T-helper 2 cell treated with Interferon-gamma antibody and Interleukin-4, amounts not matched to agents 100 ng/mL and 5 ng/mL, for 36 hours (primary cell): ENCODE results near the gene SELENOI. TPM values are rescaled to one million over a fixed set of nuclear protein-coding genes. Genes with fewer than 3 reads are reported as not detected.
"Not testable (repeated sequence)": the region's sequence is repeated elsewhere in the genome, so short reads cannot be mapped to it uniquely, and the experiment has no call there.

Experiments used
- intact Hi-C: fragments of 100-400 bp; cut with micrococcal nuclease; formaldehyde crosslinking; loops from one replicate; pipeline ENCODE4 v1.15.1; 2023
- total RNA-seq: library from RNA; stranded (reverse); gene quantifications from 2 replicates; pipeline ENCODE4 v1.2.3, GENCODE V29; 2022

SELENOI gene
- total RNA-seq, 1 donor from 2014 or later = 37.1 TPM

DNA sequence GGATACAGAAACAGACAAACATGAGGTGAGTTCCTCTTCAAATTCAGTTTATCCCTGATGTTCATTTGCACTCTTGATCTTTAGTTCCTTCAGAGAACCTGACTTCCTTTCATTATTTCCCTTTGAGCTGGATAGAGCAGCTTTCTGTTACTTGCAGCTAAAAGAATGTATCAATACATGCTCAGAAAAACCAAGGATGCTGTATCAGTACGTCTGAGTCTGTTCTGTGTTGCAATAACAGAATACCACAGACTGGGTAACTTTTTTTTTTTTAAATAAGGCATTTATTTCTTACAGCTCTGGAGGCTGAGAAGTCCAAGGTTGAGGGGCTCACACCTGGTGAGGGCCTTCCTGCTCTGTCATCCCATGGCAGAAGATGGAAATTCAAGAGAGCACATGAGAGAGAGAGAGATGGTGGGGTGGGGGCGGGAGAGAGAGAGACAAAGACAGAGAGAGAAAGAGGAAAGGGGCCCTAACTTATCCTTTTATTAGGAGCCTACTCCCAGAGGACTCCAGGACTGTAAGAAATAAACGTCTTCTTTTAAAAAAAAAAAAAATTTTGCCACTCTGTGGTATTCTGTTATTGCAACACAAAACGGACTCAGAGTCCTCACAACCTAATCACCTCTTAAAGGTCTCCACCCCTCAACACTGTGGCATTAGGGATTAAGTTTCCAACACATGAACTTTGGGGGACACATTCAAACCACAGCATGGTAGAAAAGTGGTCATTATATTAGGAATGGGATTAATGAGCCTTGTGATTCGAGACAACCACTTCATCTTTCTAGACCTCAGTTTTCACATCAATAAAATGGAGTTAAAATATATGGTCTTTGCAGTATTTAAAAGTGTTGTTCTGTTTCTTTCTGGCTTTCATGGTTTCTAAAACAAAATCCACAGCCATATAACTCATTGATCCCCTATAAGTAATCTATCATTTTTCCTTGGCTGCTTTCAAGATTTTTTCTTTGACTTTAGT is 18.4 kb upstream of the SELENOI start:
- intact Hi-C loops = no loop called here

DNA sequence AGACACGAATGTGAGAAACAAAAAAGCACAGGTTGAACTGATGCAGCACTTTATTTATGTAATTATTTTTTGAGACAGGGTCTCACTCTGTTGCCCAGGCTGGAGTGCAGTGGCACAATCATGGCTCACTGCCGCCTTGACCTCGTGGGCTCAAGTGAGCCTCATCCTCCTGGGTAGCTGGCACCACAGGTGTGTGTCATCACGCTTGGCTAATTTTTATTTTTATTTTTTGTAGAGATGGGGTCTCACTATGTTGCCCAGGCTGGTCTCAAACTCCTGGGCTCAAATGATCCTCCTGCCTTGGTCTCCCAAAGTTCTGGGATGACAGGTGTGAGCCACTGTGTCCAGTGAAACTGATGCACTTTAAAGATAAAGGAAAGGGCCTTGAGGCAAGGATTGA is 16.9 kb upstream of the SELENOI start:
- intact Hi-C loops = not testable (repeated sequence)

DNA sequence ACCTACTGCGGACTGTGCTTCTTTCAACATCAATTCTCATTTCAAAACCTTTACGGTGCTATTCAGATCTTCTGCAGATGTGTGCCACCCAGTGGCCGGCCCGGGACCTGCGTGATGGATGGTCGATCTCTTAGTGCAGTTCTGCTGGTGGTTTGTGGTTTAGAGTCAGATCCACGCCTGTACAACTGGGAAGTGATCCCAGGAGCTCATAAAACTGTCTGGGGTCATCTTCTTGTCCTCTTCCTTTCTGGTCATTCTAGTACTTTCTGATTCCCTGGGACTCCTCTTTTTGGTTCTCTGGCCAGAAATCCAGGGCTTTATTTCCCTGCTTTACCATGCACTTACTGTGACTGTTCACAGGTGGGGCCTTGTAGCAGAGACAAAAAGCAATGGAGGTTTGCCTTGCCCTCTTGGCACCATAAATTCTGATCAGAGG is 15.8 kb upstream of the SELENOI start:
- intact Hi-C loops = loop anchor here (1.0 to 5.0 kb wide), 3 partner anchors 17 to 158 kb away; partner anchors contain the start of gene GAREM2

DNA sequence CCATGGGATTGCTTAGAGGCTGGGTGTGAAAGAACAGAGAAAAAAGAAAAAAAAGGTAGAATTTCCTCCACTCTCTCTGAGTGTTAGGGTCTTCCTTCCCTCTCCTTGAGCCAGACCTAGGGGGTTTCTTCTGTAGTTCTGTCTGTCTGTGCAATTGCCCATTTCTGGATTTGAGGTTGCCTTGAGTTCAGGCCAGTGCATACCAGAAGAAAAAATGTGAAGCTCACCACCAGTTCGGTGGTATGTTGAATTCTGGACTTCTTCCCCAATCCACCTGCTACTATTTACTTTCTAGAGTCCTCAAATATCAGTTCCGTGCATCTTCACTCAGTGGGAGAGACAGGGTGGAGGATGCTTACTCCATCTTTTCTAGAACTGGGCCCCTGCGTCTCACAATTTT is 15.3 kb upstream of the SELENOI start:
- intact Hi-C loops = loop anchor here (1.0 to 5.0 kb wide), 3 partner anchors 17 to 158 kb away; partner anchors contain the start of gene GAREM2

DNA sequence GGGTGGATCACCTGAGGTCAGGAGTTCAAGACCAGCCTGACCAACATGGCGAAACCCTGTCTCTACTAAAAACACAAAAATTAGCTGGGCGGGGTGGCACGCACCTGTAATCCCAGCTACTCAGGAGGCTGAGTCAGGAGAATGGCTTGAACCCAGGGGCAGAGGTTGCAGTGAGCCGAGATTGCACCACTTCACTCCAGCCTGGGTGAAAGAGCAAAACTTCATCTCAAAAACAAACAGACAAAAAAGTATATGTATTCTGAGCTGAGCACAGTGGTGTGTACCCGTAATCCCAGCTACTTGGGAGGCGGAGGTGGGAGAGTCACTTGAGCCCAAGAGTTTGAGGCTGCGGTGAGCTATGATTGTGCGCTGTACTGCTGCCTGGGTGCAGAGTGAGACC is 14.6 kb upstream of the SELENOI start:
- intact Hi-C loops = loop anchor here (5.0 kb wide), 1 partner anchor 159 kb away; the partner anchor contains the start of gene GAREM2

DNA sequence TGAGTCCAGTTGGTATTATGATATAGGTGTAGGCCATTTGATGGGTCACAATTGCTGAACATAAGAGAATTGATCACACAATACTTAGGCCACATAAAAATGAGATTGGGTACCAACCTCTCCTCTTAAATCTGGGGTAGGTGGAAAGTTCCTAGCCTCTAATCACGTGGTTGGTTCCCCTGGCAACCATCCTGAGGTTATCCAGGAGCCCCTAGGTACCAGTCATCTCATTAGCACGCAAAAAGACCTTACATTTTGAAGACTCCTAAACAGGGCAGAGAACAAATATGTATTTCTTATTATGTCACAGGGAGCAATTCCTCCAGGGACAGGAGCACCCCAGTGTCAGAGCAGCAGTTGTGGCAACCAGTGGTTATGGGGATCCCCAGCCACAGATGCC is 12.7 kb upstream of the SELENOI start:
- intact Hi-C loops = loop anchor here (5.0 kb wide), 1 partner anchor 161 kb away; the partner anchor contains the start of gene GAREM2

DNA sequence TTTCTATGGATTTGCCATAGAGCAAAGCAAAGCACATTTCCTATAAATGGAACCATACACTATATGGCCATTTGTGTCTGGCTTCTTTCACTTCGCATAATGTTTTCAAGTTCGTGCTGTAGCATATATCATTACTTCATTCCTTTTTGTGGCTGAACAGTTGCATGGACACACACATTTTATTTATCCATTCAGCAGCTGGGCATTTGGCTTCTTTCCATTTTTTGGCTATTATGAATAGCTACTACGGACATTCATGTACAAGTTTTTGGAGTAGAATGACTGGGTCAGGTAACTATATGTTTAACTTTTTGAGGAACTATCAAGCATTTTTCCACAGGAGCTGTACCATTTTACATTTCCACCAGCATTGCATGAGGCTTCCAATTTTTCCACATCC is 10.7 kb upstream of the SELENOI start:
- intact Hi-C loops = no loop called here

DNA sequence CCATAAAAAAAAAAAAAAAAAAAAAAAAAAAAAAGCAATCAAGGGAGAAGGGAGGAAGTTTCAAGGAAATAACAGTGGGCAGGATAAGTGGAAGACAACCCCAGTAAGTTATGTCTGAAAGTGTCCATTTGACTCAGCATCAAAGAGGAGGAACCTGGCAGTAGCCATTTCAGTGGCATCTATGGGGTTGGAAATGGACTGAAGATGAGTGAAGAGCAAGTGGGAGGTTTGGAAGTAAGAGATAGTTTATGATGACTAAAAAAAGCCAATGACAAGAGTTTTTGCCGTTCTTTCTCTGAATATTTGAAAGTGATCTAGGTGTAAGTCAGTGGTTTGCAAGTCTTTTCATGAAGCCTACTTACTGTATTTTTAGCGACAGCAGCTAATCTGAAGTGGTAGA is 9.2 kb upstream of the SELENOI start:
- intact Hi-C loops = no loop called here

DNA sequence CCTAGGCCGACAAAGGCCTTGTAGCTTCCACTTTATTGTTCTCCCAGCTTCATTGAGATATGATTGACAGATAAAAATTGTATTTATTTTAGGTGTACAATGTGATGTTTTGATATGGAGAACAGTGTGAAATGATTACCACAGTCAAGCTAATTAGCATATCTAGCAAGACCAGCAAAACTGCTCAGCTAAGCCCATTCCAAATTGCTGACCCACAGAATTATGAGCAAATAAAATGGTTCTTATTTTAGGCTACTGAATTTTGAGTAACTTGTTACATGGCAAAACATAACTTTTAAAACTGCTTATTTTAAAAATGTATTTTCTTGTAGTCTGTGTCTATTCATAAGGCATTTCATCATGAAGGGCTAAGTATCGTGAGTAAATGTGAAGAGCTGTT is 8.6 kb upstream of the SELENOI start:
- intact Hi-C loops = no loop called here

DNA sequence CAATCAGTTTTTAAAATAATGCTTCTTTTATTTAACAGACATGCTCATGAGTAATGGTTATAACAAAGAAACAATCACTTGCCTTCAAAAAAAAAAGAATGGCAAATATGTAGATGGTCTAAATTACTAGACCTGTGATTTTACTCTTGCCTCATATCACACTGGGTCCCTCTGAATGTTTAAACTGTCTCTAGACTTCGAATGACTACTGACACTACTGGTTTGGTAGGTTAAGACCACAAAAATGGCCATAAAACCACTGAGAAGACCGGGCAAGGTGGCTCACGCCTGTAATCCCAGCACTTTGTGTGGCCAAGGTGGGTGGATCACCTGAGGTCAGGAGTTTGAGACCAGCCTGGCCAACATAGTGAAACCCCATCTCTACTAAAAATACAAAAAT is 5.1 kb upstream of the SELENOI start:
- intact Hi-C loops = loop anchor here (10.0 kb wide), 1 partner anchor 424 kb away; the partner anchor contains the start of gene SLC35F6

DNA sequence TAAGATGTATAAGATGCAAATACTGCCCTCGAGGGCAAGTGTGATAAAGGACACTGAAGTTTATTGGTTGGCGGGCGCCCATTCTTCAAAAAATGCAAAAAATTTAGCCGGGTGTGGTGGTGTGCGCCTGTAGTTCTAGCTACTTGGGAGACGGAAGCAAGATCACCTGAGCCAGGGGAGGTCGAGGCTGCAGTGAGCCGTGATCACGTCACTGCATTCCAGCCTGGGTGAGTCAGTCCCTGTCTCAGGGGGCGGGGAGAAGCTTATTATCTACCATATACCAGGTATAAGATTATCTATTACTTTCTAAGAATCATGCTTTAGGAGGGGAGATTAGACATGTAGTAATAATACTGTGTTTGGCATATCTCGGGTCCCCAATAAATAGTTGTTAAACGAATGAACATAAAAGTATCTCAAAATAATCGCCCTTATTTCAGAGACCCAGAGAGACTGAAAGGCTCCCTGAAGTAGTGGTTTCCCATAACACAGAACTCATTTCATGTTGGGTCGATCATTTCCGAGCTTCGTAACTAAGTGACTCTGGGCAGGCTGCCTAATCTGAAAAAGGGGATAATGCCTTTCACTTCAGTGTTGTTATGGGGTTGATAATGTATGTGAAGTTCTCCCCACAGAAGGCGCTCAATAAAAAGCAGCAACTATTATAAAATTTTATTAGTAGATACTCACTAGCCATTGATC is 1.2 kb upstream of the SELENOI start:
- intact Hi-C loops = loop anchor here (5.0 to 10.0 kb wide), 3 partner anchors 362 to 467 kb away; partner anchors contain the start of genes ASXL2, KIF3C and SLC35F6

DNA sequence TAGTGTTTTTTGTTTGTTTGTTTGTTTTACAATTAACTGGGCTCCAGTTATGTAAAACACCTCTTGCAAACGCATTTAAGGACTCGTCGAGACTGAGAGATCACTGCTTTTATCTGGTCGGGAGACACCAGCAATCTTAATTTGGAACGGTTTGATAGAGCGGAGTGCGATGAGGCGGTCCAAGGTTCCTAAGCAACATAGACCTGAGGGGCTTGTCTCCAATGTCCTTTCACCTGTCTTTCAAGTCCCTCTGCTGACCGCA is 729 bp upstream of the SELENOI start:
- intact Hi-C loops = loop anchor here (5.0 to 10.0 kb wide), 3 partner anchors 363 to 468 kb away; partner anchors contain the start of genes ASXL2, KIF3C and SLC35F6

DNA sequence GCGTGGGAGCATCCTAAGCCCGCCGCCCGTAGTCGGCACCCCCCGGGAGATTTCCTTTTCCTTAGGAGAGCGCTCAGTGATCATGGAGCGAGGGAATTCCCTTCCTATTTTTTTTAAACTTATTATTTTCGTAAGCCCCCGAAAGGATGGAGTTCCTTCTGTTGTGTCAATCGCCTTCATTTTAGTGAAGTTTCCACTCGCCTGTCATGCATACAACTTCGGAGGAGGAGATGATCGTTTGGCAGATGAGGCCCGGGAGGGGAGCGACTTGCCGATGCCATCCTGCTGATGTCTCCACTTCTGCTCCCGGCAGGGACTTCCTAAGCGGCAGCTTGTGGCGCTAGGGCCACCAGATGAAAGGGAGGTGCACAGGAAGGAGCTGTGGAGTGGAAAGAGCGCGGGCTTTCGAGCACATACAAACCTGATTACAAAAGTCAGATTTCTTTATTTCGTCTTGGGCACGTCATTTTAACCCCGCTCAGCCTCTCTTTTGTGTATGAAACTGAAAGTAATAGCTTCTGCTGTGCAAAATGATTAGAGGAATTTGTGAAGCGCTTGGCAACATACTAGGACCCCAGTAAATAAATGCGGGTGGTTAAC is 611 bp downstream of the SELENOI start, which contains the start of gene ADGRF3:
ADGRF3 (minus strand) TSS at position 336 of the 600 bp plus-strand sequence. CDS start 555 bp downstream, outside the sequence.
- intact Hi-C loops = loop anchor here (1.0 to 10.0 kb wide), 5 partner anchors 16 to 469 kb away; partner anchors contain the start of genes ASXL2, HADHA, HADHB and KIF3C

DNA sequence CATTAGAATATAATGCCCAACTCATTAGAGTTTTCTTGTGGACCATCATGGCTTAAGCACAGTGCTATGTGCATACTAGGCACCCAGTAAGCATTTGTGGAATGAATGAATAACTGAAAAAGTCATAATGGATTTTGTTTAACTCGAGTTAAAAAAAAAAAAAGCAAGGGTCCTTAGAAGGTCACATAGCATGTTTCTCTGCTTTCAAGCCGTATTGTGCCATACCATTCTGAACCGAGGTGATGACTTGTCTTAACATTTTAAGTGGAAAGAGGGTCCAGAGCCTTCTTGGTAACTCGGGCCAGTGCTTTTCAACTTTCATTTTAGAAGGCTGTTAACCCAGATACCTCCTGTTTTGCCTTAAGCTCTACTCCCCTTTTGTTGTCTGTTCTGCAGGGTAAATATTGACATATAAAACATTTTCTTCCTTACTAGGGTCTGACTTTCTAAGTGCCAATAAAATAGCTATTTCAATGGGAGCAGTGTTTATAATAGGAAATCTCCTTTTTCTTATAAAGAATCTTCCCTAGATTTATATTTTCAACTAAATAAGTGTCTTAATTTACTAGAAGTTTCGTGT is 1.4 kb downstream of the SELENOI start:
- intact Hi-C loops = loop anchor here (1.0 to 10.0 kb wide), 4 partner anchors 17 to 470 kb away; partner anchors contain the start of genes ASXL2, KIF3C and SLC35F6

DNA sequence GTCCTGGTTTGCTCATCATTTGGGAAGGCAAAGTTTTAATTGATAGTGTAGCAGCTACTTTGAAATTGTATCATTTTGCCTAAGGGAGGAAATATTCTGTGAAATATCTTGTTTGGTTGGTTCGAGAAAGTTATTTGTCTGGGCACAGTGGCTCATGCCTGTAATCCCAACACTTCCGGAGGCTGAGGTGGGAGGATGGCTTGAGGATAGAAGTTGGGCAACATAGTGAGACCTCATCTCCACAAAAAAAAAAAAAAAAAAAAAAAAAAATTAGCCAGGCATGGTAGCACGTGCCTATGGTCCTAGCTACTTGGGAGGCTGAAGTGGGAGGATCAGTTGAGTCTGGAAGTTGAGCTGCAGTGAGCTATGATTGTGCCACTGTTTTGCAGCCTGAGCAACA is 3.7 kb downstream of the SELENOI start:
- intact Hi-C loops = loop anchor here (5.0 to 10.0 kb wide), 3 partner anchors 367 to 472 kb away; partner anchors contain the start of genes ASXL2, KIF3C and SLC35F6

DNA sequence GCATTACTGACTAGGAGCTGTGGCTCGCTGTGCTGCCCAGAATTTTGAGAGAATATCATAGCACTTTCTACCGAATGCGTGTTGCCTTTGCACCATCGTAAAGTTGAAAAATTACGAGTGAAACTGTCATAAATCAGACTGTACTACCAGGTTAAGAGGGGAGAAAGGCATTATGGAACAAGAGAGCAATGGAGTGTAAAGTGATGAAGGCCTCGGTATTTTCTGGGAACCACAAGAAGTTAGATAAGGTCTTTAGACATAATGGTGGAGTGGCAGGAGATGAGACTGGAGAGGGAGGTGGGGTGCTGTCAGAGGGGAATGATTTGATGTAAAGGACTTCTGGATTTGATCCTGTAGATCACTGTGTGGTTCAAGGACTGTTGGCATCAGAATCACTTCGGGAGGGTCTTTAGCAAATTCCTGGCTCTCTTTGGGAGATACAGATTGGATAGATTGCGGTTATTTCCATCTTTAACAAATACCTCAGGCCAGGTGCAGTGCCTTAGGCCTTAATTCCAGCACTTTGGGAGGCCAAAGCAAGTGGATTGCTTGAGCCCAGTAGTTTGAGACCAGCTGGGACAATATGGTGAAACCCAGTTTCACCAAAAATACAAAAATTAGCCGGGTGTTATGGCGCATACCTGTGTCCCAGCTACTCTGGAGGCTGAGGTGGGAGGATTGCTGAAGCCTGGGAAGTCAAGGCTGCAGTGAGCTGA is 5.6 kb downstream of the SELENOI start:
- intact Hi-C loops = no loop called here

DNA sequence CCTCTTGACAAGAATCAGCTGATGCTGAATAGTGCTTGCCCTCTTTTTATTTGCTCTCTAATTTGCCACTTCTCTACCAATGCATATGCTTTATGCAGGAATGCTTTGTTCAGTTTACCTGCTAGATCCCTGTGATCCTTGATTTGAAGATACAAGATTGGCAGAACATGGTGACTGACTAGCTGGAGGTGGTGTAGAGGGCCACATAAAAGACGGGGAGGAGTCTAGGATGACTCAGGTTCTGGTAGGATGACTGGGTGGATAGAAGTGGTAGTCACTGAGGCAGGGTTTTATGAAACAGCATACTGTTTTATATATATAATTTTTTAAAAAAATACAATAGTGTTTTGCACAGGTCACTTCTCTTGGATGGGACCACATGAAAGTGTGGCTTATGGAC is 6.9 kb downstream of the SELENOI start:
- intact Hi-C loops = no loop called here

DNA sequence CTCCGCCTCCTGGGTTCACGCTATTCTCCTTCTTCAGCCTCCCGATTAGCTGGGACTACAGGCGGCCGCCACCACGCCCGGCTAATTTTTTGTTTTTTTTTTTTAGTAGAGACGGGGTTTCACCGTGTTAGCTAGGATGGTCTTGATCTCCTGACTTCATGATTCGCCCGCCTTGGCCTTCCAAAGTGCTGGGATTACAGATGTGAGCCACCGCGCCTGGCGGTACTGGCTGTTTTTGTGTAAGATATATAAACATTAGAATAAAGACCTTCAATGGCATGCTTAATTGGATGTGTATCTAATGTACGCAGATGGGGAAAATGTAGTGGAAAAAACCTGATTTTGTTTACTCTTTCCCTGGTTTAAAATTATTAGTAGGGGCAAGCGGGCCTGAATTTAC is 8.5 kb downstream of the SELENOI start:
- intact Hi-C loops = not testable (repeated sequence)

DNA sequence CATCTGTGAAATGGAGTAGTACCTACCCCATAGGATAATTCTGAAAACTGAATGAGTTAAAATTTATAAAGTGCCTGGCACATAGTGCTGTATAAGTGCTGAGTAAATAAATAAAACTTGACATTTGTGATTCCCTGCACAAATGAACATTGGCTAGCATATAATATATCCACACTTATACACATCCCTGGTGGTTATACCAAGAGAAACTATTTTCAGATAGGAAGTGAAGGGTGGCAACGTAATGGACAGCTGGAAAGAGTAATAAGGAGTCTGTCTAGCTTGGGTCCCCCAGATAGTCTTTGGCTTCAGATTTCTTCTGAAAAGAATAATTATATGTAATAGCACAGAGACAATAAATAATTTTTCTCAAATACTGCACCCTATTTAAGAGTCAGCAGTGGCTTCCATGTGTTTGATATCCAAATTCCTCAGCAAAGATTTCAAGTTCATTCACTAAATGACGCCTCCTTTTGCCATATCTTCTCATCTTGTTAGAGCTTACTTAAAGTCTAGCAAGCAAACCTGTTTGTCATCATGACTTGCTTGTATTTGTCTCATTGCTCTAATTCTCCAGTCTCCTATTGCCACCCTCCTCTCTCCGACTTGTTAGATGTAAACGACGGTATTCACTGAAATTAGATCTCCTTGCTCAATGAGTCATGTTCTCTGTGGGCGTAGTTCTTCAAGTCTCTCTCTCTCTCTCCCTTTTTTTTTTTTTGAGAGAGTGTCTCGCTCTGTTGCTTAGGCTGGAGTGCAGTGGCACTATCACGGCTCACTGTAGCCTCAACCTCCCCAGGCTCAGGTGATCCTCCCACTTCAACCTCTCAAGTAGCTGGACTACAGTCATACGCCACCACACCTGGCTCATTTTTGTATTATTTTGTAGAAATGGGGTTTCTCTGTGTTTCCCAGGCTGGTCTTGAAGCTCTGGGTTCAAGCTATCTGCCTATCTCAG is 9.4 kb downstream of the SELENOI start:
- intact Hi-C loops = no loop called here
